GM12892 (cell line): ENCODE data around the gene ACAA1.

Experiments used
- POLR2A ChIP-seq: IDR thresholded peaks from 2 replicates; pipeline ENCODE4 v1.6.1; 2011; ENCODE audit warnings: low read depth, low read length, control low read depth
- POLR2AphosphoS5 ChIP-seq: IDR thresholded peaks from 2 replicates; pipeline ENCODE4 v1.6.1; 2011; ENCODE audit warnings: low read depth, low read length, control low read depth
- TAF1 ChIP-seq: IDR thresholded peaks from 2 replicates; pipeline ENCODE4 v1.6.1; 2011; ENCODE audit warnings: low read depth, mild to moderate bottlenecking, control low read depth, low read length, borderline replicate concordance

GRCh38 chr3:38164643-38164951, 27.7 kb upstream of the ACAA1 start:
- TF ChIP-seq POLR2A (no peak), POLR2AphosphoS5 (no peak), TAF1 (no peak)
